H9 (cell line): ENCODE data around the gene TPX2. TPM values are rescaled to one million over a fixed set of nuclear protein-coding genes. Genes with fewer than 3 reads are reported as not detected.
A peak's percentile ranks its signal among the peaks of the same experiment; 100 is the strongest.

Experiments used
- DNase-seq: peaks from one replicate; pipeline ENCODE4 v3.0.0-alpha.2; 2017
- H2AFZ ChIP-seq: one replicate; pipeline ENCODE4 v1.6.1; 2013; ENCODE audit warnings: mild to moderate bottlenecking, low read length, control low read depth, moderate library complexity
- H2AK5ac ChIP-seq: 2 replicates; pipeline ENCODE4 v1.6.1; 2013; ENCODE audit warnings: low read length, control low read depth, mixed read lengths; ENCODE audit not compliant: insufficient read length
- H2BK120ac ChIP-seq: one replicate; pipeline ENCODE4 v1.6.1; 2013; ENCODE audit warnings: low read depth, mild to moderate bottlenecking, low read length, control low read depth, inconsistent platforms; ENCODE audit not compliant: poor library complexity, severe bottlenecking
- H2BK12ac ChIP-seq: 2 replicates; pipeline ENCODE4 v1.6.1; 2013; ENCODE audit warnings: low read length, control low read depth, mixed read lengths, low read depth; ENCODE audit not compliant: insufficient read length
- H2BK15ac ChIP-seq: 2 replicates; pipeline ENCODE4 v1.6.1; 2013; ENCODE audit warnings: low read depth, low read length, control low read depth
- H2BK20ac ChIP-seq: one replicate; pipeline ENCODE4 v1.6.1; 2013; ENCODE audit warnings: low read depth, mild to moderate bottlenecking, low read length, control low read depth, inconsistent platforms; ENCODE audit not compliant: poor library complexity, severe bottlenecking
- H2BK5ac ChIP-seq: 2 replicates; pipeline ENCODE4 v1.6.1; 2013; ENCODE audit warnings: low read length, control low read depth, mixed read lengths; ENCODE audit not compliant: insufficient read length
- H3K14ac ChIP-seq: 2 replicates; pipeline ENCODE4 v1.6.1; 2013; ENCODE audit warnings: low read length, control low read depth; ENCODE audit not compliant: insufficient read depth
- H3K18ac ChIP-seq: 2 replicates; pipeline ENCODE4 v1.6.1; 2013; ENCODE audit warnings: low read depth, mild to moderate bottlenecking, mixed read lengths, low read length, control low read depth; ENCODE audit not compliant: insufficient read length
- H3K23ac ChIP-seq: 2 replicates; pipeline ENCODE4 v1.6.1; 2013; ENCODE audit warnings: low read length, control low read depth, mixed read lengths, low read depth; ENCODE audit not compliant: insufficient read length
- H3K23me2 ChIP-seq: 2 replicates; pipeline ENCODE4 v1.6.1; 2013; ENCODE audit warnings: low read depth, mild to moderate bottlenecking, mixed read lengths, low read length, control low read depth; ENCODE audit not compliant: insufficient read length, poor library complexity, severe bottlenecking
- H3K27ac ChIP-seq: 2 replicates; pipeline ENCODE4 v1.5.1; 2013; ENCODE audit warnings: low read length, control low read depth, mixed read lengths, low read depth; ENCODE audit not compliant: insufficient read length
- H3K27me3 ChIP-seq: 2 replicates; pipeline ENCODE4 v1.6.1; 2013; ENCODE audit warnings: low read length, control low read depth, inconsistent platforms; ENCODE audit not compliant: insufficient read depth
- H3K4ac ChIP-seq: 2 replicates; pipeline ENCODE4 v1.6.1; 2013; ENCODE audit warnings: low read depth, mild to moderate bottlenecking, control low read depth, inconsistent platforms, low read length, moderate library complexity
- H3K4me1 ChIP-seq: 2 replicates; pipeline ENCODE4 v1.6.1; 2013; ENCODE audit warnings: low read length, control low read depth, inconsistent platforms; ENCODE audit not compliant: insufficient read depth
- H3K4me2 ChIP-seq: 2 replicates; pipeline ENCODE4 v1.6.1; 2013; ENCODE audit warnings: low read length, control low read depth, mixed read lengths; ENCODE audit not compliant: insufficient read length, insufficient read depth
- H3K56ac ChIP-seq: 2 replicates; pipeline ENCODE4 v1.6.1; 2013; ENCODE audit warnings: low read depth, mild to moderate bottlenecking, mixed read lengths, low read length, control low read depth; ENCODE audit not compliant: insufficient read length
- H3K79me1 ChIP-seq: 2 replicates; pipeline ENCODE4 v1.6.1; 2013; ENCODE audit warnings: low read depth, mild to moderate bottlenecking, moderate library complexity, low read length, control low read depth, inconsistent platforms; ENCODE audit not compliant: insufficient read depth, poor library complexity, severe bottlenecking
- H3K79me2 ChIP-seq: 2 replicates; pipeline ENCODE4 v1.6.1; 2013; ENCODE audit warnings: low read length, control low read depth, inconsistent platforms; ENCODE audit not compliant: insufficient read depth
- H3K9ac ChIP-seq: 2 replicates; pipeline ENCODE4 v1.6.1; 2013; ENCODE audit warnings: low read length, control low read depth, mixed read lengths; ENCODE audit not compliant: insufficient read length; ENCODE audit errors: extremely low read depth
- H3K9me3 ChIP-seq: one replicate; pipeline ENCODE4 v1.6.1; 2013; ENCODE audit warnings: low read depth, low read length, inconsistent platforms; ENCODE audit not compliant: control insufficient read depth
- H3T11ph ChIP-seq: one replicate; pipeline ENCODE4 v1.6.1; 2013; ENCODE audit warnings: mild to moderate bottlenecking, low read length, control low read depth, inconsistent platforms
- H4K20me1 ChIP-seq: one replicate; pipeline ENCODE4 v1.6.1; 2013; ENCODE audit not compliant: control insufficient read depth, insufficient read length, insufficient read depth
- H4K5ac ChIP-seq: 2 replicates; pipeline ENCODE4 v1.6.1; 2013; ENCODE audit warnings: low read depth, mild to moderate bottlenecking, mixed read lengths, low read length, control low read depth; ENCODE audit not compliant: insufficient read length
- H4K8ac ChIP-seq: replicated peaks from 2 replicates; pipeline ENCODE4 v1.6.1; 2013; ENCODE audit warnings: low read length, control low read depth, mixed read lengths, low read depth; ENCODE audit not compliant: insufficient read length
- H4K91ac ChIP-seq: 2 replicates; pipeline ENCODE4 v1.6.1; 2013; ENCODE audit warnings: low read depth, mild to moderate bottlenecking, moderate library complexity, mixed read lengths, low read length, control low read depth; ENCODE audit not compliant: insufficient read length
- H3K27ac Mint-ChIP-seq, 3 experiments: 2 replicates in 2 of 3; 3 replicates in 1 of 3; pipeline ENCODE4 v1.8.0; 2020 to 2021; ENCODE audit warnings: mixed read lengths in 3 of 3, mild to moderate bottlenecking in 1 of 3, moderate library complexity in 1 of 3
- H3K27me3 Mint-ChIP-seq: 2 replicates; pipeline ENCODE4 v1.8.0; 2021; ENCODE audit warnings: low read depth, mild to moderate bottlenecking, moderate library complexity, mixed read lengths
- H3K36me3 Mint-ChIP-seq, 3 experiments: 2 replicates in 2 of 3; 3 replicates in 1 of 3; pipeline ENCODE4 v1.8.0; 2020 to 2021; ENCODE audit warnings: low read depth in 3 of 3, mixed read lengths in 3 of 3; ENCODE audit not compliant: insufficient read depth in 1 of 3
- H3K4me1 Mint-ChIP-seq, 2 experiments: 2 replicates each; pipeline ENCODE4 v1.8.0; 2020; ENCODE audit warnings: mixed read lengths in 2 of 2
- H3K4me3 Mint-ChIP-seq, 2 experiments: 2 replicates in 1 of 2; 3 replicates in 1 of 2; pipeline ENCODE4 v1.8.0; 2020 to 2021; ENCODE audit warnings: mild to moderate bottlenecking in 2 of 2, mixed read lengths in 2 of 2, moderate library complexity in 1 of 2
- H3K9me3 Mint-ChIP-seq, 2 experiments: 2 replicates in 1 of 2; 3 replicates in 1 of 2; pipeline ENCODE4 v1.8.0; 2020; ENCODE audit warnings: mild to moderate bottlenecking in 2 of 2, mixed read lengths in 2 of 2, moderate library complexity in 1 of 2
- CTCF ChIP-seq: fragments of 200-600 bp; sonication (generic); conservative IDR thresholded peaks from 3 replicates; pipeline ENCODE4 v1.8.0; 2021; ENCODE audit warnings: antibody characterized with exemption, mild to moderate bottlenecking
- WGBS: extraction: QIAGEN DNeasy Blood & Tissue Kit; methylation state at CpG from one replicate; pipeline ENCODE4 v1.1.7; 2013; ENCODE audit warnings: missing lambda C conversion rate, low lambda C conversion rate, mixed read lengths; ENCODE audit not compliant: insufficient read length; ENCODE audit errors: extremely low coverage; 5-methylcytosine and 5-hydroxymethylcytosine counted together
- total RNA-seq: library from RNA; stranded (reverse); gene quantifications from 2 replicates; pipeline ENCODE4 v1.2.1, GENCODE V29; 2021

The TPX2 gene
- total RNA-seq, 1 experiment from 2014 or later, result 161 TPM

GRCh38 chr20:31749223-31749622 is 10.1 kb downstream of the TPX2 start:
- H3K4ac ChIP-seq, result no peak overlapping the region
- no peaks in the 10 kb centered on the region for H3K9me3 ChIP-seq
- H4K91ac ChIP-seq, result no peak overlapping the region
- no peaks in the 10 kb centered on the region for H3K27me3 ChIP-seq
- no peak overlapping the region for H3T11ph ChIP-seq
- no CpG with 5 or more reads among the region's 8 CpGs for WGBS
- no peak overlapping the region for H2BK120ac ChIP-seq
- no peak overlapping the region for H3K18ac ChIP-seq
- no peaks in the 10 kb centered on the region for H3K27me3 Mint-ChIP-seq
- H3K14ac ChIP-seq, result no peak overlapping the region
- H3K23ac ChIP-seq, result no peak overlapping the region
- peak overlapping the region in 1 of 3 experiments; percentile 52; a peak in 1 of 7 replicates for H3K27ac Mint-ChIP-seq
- H2BK12ac ChIP-seq, result no peak overlapping the region
- H4K8ac ChIP-seq, result no peak overlapping the region
- peaks cover 3 to 9% of the 10 kb centered on the region in 2 experiments; a peak in 3 of 4 replicates for H3K4me1 Mint-ChIP-seq
- no peak overlapping the region for H4K5ac ChIP-seq
- no peak overlapping the region for H3K56ac ChIP-seq
- TF ChIP-seq CTCF, result no peak
- no peaks in the 10 kb centered on the region for H4K20me1 ChIP-seq
- H2AFZ ChIP-seq, result no peak overlapping the region
- H2BK5ac ChIP-seq, result no peak overlapping the region
- no peaks in the 10 kb centered on the region for H3K4me1 ChIP-seq
- H3K4me2 ChIP-seq, result no peak overlapping the region
- H3K79me2 ChIP-seq, result peaks cover 8% of the 10 kb centered on the region; the same call in 1 of the 2 replicates
- no peak overlapping the region for H3K9ac ChIP-seq
- no peak overlapping the region for H2BK20ac ChIP-seq
- no peak overlapping the region for H3K27ac ChIP-seq
- no peak overlapping the region for H2BK15ac ChIP-seq
- no peaks in the 10 kb centered on the region for H3K23me2 ChIP-seq
- H3K4me3 Mint-ChIP-seq, result no peak overlapping the region
- no peak overlapping the region for H2AK5ac ChIP-seq
- H3K36me3 Mint-ChIP-seq, result peaks cover 15 to 60% (median 37%) of the 10 kb centered on the region in 3 experiments; a peak in 6 of 7 replicates
- DNase-seq, result no peak
- H3K9me3 Mint-ChIP-seq, result no peaks in the 10 kb centered on the region
- peaks cover 10% of the 10 kb centered on the region for H3K79me1 ChIP-seq
